ENCODE results near the gene MMD2. TPM values are rescaled to one million over a fixed set of nuclear protein-coding genes. Genes with fewer than 3 reads are reported as not detected.

Gene MMD2
- total RNA-seq, 1 donor from 2014 or later = not detected

DNA sequence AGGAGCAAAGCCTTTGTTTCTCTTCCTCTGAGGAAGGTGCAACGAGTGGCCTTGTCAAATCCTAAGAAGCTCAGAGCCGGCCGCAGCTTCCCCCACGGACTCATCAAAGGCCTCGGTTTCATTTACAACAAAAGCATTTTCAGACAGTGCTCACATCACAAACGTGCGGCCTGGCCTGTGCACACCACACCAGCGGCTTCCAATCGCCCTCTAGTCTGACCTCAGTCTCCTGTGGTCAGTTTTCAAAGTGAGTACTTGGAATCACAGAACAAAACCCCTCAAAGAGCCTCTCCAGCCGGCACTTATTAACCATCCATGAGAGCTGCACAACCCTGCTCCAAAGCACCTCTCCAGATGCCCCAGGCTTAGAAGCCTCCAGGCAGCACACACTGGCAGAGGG lies 78.8 kb downstream of the MMD2 start:
- H3K4me3 Mint-ChIP-seq = no peak overlapping the region
- peaks cover 23% of the 10 kb centered on the region for H3K27me3 Mint-ChIP-seq
- peaks cover 3% of the 10 kb centered on the region for H3K4me1 Mint-ChIP-seq
- H3K36me3 Mint-ChIP-seq (ENCODE audit: low read depth) = no peaks in the 10 kb centered on the region
- intact Hi-C loops (cut with micrococcal nuclease) = loop anchor here (10.0 kb wide), 1 partner anchor 265 kb away; no protein-coding TSS in a partner anchor
- H3K9me3 Mint-ChIP-seq = no peaks in the 10 kb centered on the region
- DNase-seq = no peak
- H3K27ac Mint-ChIP-seq = no peak overlapping the region

DNA sequence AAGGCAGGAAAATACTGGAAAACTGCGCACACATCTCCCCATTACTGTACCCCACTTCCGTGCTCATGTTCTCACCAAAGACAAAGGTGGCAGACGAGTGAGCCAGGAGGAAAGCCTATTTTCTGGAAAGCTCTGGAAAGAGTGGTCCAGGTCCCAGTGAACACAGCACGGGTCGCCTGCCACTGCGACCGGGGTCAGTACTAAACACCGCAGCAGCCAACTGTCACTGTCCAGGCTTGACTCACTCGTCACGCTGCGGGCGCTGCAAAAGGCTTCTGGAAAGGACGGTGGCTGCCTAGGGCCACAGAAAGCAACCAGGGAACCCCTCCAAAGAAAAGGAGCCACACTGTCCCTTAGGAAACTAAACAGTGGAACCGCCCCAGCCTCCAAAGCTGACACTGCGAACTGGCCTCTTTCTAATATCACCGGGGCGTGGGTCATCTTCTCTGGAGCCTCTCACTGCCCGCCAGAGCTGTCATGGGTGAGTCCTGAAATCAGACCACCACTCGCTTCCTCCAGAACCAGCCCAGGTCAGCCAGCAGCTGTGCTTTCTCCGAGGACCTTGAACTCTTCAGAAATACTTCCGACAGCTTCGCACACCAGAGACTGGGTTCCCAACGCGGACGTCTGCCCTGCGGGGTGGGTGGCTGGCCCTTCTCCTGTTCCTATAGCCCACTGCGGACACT lies 79.4 kb downstream of the MMD2 start:
- no peak overlapping the region for H3K4me3 Mint-ChIP-seq
- H3K36me3 Mint-ChIP-seq (ENCODE audit: low read depth) = no peaks in the 10 kb centered on the region
- peaks cover 21% of the 10 kb centered on the region for H3K27me3 Mint-ChIP-seq
- intact Hi-C loops (cut with micrococcal nuclease) = loop anchor here (10.0 kb wide), 1 partner anchor 265 kb away; no protein-coding TSS in a partner anchor
- peaks cover 3% of the 10 kb centered on the region for H3K4me1 Mint-ChIP-seq
- no peaks in the 10 kb centered on the region for H3K9me3 Mint-ChIP-seq
- DNase-seq = no peak
- no peak overlapping the region for H3K27ac Mint-ChIP-seq

DNA sequence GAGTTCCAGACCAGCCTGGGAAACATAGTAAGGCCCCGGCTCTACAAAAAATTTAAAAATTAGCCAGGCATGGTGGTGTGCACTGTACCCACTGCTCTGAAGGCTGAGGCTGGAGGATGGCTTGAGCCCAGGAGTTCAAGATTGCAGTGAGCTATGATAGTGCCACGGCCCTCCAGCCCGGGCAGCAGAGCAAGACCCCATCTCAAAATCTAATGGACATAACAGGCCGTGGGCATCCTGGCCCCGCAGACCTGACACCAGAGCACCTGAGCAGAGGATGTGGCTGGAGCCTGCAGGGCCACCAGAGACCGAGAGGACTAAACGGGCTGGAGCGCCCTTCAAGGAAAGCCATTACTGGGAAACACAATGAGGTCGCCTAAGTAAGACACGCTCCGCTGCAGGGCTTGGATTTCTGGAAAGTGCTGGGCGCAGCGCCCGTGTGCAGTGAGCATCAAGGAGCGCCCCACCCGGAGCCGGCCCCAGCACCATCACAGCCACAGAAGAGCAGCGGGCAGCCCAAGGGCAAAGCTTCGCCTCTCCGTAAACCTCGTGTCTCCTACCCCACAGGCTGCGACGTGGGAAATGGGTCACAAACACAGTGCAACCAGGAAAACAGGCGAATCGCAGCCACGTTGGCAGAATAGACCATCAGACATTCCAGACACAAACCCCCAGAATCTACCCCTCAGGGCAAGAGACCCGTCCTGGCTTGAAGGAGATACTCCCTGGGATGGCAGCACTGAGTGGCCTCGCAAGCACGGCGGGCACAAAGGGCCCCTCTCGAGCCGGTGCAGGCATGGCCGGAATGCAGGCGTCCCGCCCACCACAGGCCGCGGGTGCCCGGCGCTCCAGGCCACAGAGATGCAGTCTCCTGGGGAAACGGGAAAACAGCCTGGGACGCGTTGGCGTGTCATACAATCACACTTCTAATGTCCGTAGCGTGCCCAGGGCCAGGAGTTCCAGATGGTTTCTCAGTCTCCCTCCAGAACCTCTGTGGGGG lies 80.4 kb downstream of the MMD2 start:
- no peak overlapping the region for H3K27ac Mint-ChIP-seq
- H3K9me3 Mint-ChIP-seq = no peaks in the 10 kb centered on the region
- H3K4me3 Mint-ChIP-seq = no peak overlapping the region
- intact Hi-C loops (cut with micrococcal nuclease) = no loop called here
- DNase-seq = no peak
- peaks cover 15% of the 10 kb centered on the region for H3K27me3 Mint-ChIP-seq
- H3K36me3 Mint-ChIP-seq (ENCODE audit: low read depth) = no peaks in the 10 kb centered on the region
- peaks cover 3% of the 10 kb centered on the region for H3K4me1 Mint-ChIP-seq

DNA sequence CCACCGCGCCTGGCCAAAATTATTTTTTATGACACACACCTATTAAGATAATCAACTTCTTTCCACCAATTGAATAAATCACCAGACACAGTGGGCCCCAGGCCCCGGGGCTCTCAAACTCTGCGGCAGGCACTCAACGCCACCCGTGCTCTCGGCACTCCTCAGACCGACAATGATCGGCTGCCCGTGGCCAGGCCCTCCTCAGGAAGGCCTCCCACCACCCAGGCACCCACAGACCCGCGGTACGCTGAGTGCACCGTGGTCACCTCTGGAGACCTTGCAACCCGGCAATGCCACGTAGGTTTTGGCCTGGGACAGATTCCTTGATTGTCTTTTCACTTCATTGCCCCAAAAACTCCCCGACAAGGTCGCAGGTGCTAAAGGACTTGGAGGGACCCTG lies 82.4 kb downstream of the MMD2 start:
- Mint-ChIP-seq H3K27ac (no peak overlapping the region), H3K27me3 (peaks cover 9% of the 10 kb centered on the region), H3K4me1 (no peaks in the 10 kb centered on the region), H3K36me3 (ENCODE audit: low read depth) (no peaks in the 10 kb centered on the region), H3K9me3 (no peaks in the 10 kb centered on the region), H3K4me3 (no peak overlapping the region)
- intact Hi-C loops (cut with micrococcal nuclease) = no loop called here
- no peak for DNase-seq

DNA sequence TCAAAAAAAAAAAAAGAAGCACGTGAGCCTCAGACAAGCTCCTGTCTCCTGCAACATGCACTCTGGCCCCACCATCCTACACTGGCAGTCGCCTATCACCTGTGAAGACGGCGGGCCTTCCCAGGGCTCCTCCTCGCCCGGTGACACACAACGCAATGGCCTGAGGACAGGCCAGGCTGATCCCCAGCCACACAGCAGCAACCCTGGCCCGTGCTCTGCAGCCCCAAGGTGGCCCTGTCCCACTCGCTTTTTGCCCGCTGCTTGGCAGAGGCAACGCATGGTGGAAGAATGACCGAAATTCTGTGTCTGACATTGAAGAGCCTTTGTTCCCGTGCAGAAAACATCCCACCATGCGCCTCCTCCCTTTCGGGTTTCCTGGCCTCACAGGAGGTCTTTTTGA lies 83.6 kb downstream of the MMD2 start:
- DNase-seq = no peak
- Mint-ChIP-seq H3K4me3 (no peak overlapping the region), H3K36me3 (ENCODE audit: low read depth) (no peaks in the 10 kb centered on the region), H3K27me3 (peaks cover 14% of the 10 kb centered on the region), H3K4me1 (peaks cover 4% of the 10 kb centered on the region), H3K9me3 (no peaks in the 10 kb centered on the region), H3K27ac (no peak overlapping the region)
- intact Hi-C loops (cut with micrococcal nuclease) = no loop called here

DNA sequence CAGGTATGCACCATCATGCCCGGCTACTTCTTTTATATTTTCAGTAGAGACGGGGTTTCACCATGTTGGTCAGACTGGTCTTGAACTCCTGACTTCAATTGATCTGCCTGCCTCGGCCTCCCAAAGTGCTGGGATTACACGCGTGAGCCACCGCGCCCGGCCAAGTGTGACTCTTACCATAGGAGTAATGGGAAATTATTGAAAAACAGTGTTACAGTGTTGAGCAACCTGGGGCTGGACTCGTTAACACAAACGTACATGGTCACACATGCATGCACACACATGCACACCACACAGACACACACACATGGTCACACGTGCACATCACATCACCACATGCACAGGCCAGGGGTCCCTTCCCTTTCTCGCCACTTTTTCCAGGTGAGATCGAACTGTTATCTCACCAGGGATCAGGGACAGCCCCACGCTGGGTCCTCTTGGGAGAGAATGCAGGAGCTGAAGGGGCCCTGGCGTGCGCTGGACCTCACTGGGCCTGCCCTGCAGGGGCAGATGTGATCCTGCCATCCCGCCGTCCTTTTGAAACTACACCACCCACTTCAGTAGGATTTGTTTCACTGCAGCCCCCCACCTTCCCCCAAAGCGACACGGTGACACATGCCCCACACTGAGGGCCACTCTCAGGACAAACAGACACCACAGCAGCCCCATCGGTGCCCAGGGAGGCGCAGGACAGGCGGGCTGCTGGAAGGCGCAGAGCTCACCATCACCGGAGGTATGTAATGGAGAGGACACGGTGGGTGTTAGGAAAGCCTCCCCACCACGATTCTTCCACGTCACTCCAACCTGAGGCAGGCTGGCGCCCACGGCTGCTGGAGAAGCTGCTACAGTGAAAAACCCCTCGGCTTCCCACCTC lies 85.7 kb downstream of the MMD2 start:
- Mint-ChIP-seq H3K27ac (no peak overlapping the region), H3K36me3 (ENCODE audit: low read depth) (no peaks in the 10 kb centered on the region), H3K4me3 (no peak overlapping the region), H3K9me3 (no peaks in the 10 kb centered on the region), H3K27me3 (peaks cover 17% of the 10 kb centered on the region), H3K4me1 (peaks cover 4% of the 10 kb centered on the region)
- intact Hi-C loops (cut with micrococcal nuclease) = no loop called here
- DNase-seq = no peak

DNA sequence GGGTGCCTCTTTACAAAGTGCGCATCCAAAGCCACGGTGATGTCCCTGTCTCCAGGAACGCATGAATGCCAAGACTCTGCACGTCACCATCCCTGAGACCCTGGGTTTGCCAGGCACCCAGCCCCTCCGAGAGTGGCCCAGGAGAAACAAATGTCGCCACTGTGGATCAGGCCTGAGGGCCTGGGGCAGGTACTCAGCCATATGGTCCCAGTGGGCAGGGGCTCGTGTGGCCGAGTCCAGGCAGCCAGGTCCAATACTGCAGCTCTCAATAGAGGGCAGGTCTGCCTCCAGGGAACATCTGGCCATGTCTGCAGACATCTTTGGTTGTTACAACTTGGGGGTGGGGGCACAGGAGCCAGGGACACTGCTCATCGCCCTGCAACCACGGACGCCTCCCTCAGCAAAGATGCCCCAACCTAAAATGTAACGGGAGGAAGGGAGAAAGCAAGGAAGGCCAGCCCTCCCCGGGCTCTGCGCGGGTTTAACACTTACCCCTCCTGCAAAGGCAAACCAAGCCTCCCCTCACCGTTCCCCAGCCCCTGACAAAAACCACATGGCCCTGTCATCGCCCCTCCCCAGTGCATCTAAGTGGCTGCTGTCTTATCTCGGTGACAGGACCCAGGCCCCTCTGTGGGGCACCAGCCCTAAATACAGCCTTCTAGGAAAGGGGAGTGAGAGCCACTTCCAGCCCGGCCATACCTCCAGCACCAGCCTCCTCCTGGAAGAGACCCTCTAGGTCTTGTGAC lies 86.9 kb downstream of the MMD2 start:
- Mint-ChIP-seq H3K27ac (no peak overlapping the region), H3K36me3 (ENCODE audit: low read depth) (no peaks in the 10 kb centered on the region), H3K9me3 (no peaks in the 10 kb centered on the region), H3K4me1 (peaks cover 4% of the 10 kb centered on the region), H3K4me3 (no peak overlapping the region), H3K27me3 (peaks cover 17% of the 10 kb centered on the region)
- intact Hi-C loops (cut with micrococcal nuclease) = no loop called here
- DNase-seq = no peak

DNA sequence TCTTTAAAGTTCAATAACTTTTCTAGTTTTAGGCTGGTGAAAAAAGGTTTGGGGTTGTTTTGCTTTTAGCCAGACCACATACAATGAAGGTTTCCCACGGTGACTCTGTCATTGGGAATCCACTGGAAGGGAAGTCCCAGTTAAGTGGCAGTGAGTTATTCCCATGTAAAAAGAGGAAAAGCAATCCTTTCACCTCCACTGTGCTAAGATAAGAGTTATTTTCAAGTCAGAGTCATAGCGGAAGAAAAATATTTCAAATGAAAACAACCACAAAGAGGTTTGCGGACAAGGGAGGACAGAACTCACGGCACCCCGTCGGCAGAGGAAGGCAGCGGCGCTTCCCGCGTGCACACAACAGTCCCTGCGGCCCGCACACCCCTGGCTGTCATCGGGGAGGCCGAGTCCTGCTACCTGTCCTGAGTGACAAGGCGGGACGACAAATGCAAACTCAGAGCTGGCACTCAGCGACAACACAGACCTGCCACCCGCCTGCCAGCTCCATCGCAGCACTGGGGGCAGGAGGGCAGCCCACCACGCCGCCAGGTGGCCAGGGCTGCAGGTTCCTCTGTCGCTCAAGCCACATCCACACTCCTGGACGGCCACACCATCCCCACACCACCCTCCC lies 87.8 kb downstream of the MMD2 start:
- no peak overlapping the region for H3K27ac Mint-ChIP-seq
- H3K4me1 Mint-ChIP-seq = peaks cover 4% of the 10 kb centered on the region
- peaks cover 21% of the 10 kb centered on the region for H3K27me3 Mint-ChIP-seq
- intact Hi-C loops (cut with micrococcal nuclease) = no loop called here
- no peaks in the 10 kb centered on the region for H3K36me3 Mint-ChIP-seq (ENCODE audit: low read depth)
- H3K9me3 Mint-ChIP-seq = no peaks in the 10 kb centered on the region
- no peak for DNase-seq
- no peak overlapping the region for H3K4me3 Mint-ChIP-seq

DNA sequence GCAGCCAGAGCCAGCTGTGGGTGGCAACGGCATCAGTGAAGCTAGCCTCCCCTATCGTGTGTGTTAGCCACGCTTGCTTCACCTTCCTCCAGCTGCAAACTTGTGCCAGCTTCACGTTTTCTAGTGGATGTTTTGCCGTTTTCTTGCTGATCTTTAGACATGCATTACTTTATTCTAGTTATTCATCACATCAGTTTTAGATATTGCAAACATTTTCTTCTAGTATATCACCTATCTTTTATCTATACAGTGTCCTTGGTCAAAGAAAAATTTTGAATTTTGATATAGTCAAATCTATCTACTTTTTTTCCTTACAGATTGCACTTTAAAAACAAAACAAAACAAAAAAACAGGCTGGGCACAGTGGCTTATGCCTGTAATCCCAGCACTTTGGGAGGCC lies 90.5 kb downstream of the MMD2 start:
- intact Hi-C loops (cut with micrococcal nuclease) = no loop called here
- Mint-ChIP-seq H3K9me3 (peaks cover 6% of the 10 kb centered on the region), H3K4me1 (peaks cover 4% of the 10 kb centered on the region), H3K27me3 (peaks cover 41% of the 10 kb centered on the region), H3K27ac (no peak overlapping the region), H3K4me3 (no peak overlapping the region), H3K36me3 (ENCODE audit: low read depth) (no peaks in the 10 kb centered on the region)
- DNase-seq = no peak

DNA sequence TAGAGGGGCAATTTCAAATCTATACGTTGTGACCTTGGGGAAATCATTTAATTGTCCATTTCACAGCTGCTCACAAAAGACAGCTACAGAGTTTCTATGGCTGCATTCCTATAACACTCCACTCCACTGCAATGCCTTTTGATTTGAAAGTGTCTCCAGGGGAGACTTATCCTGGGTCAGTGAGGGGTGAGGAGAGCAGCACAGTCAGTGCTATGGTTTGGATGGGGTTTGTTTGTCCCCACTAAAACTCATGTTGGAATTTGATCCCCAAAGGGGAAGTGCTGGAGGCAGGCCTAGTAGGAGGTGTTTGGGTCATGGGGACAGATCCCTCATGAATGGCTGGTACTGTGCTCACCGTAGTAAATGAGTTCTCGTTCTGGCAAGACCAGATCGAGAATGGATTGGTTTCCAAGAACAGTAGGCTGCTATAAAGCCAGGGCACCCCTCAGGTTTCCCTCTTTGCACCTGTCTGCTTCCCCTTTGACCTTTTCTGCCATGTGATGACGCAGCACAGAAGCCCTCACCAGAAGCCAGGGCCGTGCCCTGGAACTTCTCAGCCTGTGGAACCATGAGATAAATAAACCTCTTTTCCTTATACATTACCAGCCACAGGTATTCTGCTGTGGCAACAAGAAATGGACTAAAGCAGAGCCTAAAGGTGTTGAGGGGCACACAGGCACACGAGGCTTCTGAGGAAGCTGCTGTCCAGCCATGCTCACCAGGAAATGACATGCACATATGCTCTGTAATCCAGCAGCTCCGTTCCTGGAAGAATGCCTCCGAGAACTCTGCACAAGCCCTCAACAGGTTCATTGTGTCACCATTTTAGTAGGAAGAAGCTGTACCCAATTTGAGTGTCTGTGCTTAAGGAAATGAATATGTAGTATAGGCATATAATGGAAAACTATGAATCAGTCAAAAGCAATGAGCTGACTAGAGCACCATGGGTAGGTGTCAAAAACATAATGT lies 92.2 kb downstream of the MMD2 start:
- intact Hi-C loops (cut with micrococcal nuclease) = no loop called here
- Mint-ChIP-seq H3K4me1 (peaks cover 4% of the 10 kb centered on the region), H3K27me3 (peaks cover 49% of the 10 kb centered on the region), H3K27ac (no peak overlapping the region), H3K9me3 (peaks cover 6% of the 10 kb centered on the region), H3K36me3 (ENCODE audit: low read depth) (no peaks in the 10 kb centered on the region), H3K4me3 (no peak overlapping the region)
- no peak for DNase-seq

DNA sequence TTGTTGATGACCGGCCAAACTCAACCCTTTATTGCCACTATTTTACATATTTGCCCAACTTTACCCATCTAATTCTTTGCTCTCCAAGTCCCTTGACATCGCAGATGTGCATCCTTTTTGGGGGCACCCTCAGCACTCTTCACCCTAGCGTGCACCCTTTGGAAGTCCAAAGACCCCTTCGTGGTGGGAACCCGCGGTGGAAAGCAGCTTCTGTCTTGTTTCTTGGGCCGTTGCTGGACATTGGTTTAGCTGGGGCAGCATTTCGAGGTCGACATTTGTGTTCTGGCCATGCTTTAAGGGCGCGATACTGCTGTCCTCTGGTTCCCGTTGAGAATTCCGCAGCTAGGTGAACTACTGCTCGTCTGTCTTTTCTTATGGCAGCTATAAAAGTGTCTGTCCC lies 96.8 kb downstream of the MMD2 start:
- intact Hi-C loops (cut with micrococcal nuclease) = no loop called here
- Mint-ChIP-seq H3K4me1 (no peaks in the 10 kb centered on the region), H3K4me3 (no peak overlapping the region), H3K27me3 (peaks cover 66% of the 10 kb centered on the region), H3K36me3 (ENCODE audit: low read depth) (no peaks in the 10 kb centered on the region), H3K9me3 (peaks cover 10% of the 10 kb centered on the region), H3K27ac (no peak overlapping the region)
- no peak for DNase-seq

DNA sequence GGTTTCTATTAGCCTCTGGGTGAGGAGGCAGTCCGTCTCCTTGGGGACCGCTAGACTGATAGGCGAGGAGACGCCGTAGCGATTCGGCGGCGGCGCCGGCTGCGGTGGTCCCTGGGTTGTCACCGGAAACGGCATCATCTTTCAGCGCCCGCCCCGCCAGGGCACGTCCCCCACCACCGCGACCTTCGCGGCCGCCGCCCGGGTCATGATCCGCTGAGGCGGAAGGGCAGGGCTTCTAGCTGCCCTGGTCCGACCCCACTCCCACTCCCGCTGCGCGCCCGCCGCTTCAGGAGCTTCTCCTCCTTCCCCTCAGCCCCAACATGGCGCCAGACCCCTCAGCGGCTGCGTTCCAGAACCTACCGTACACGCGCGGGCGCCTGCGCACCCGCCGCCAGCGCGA lies 97.3 kb downstream of the MMD2 start, which contains the start of gene PAPOLB:
Gene PAPOLB (minus strand): TSS at position 358 of the 400 bp plus-strand sequence. CDS start 220 bp downstream, at position 138.
- Mint-ChIP-seq H3K9me3 (peaks cover 10% of the 10 kb centered on the region), H3K4me3 (no peak within 1 kb of the TSS), H3K36me3 (ENCODE audit: low read depth) (no peaks in the 10 kb centered on the region), H3K27ac (no peak within 1 kb of the TSS), H3K27me3 (peaks cover 69% of the 10 kb centered on the region), H3K4me1 (no peaks in the 10 kb centered on the region)
- DNase-seq = no peak
- intact Hi-C loops (cut with micrococcal nuclease) = no loop called here

All from activated CD4-positive, alpha-beta T cell treated with anti-CD3 and anti-CD28 coated beads, Interleukin-2, amount 10 ng/mL, durations not matched to agents 24 days and 14 days (primary cell).